CD4-positive, alpha-beta T cell treated with Interleukin-10 for 1 hour (primary cell): ENCODE measurements around the gene FASTKD1.
A peak's percentile ranks its signal among the peaks of the same experiment; 100 is the strongest.
"Not testable (repeated sequence)": the region's sequence is repeated elsewhere in the genome, so short reads cannot be mapped to it uniquely, and the experiment has no call there.

Experiments
- DNase-seq: peaks from one replicate; pipeline ENCODE4 v3.0.0-alpha.2; 2020

Gene FASTKD1

GRCh38 chr2:169569948-169570347 is 3.7 kb downstream of the FASTKD1 start:
- no peak for DNase-seq

- DNase-seq: no peak
Observed at GRCh38 chr2:169565686-169566085, 8.0 kb downstream of the FASTKD1 start.

- DNase-seq: no peak
Observed at GRCh38 chr2:169562519-169562918, 11.1 kb downstream of the FASTKD1 start.

- not testable (repeated sequence) for DNase-seq
Observed at GRCh38 chr2:169562084-169562483, 11.6 kb downstream of the FASTKD1 start.

- no peak for DNase-seq
Observed at GRCh38 chr2:169561364-169561763, 12.3 kb downstream of the FASTKD1 start.

- DNase-seq: no peak
Observed at GRCh38 chr2:169546756-169547155, 26.9 kb downstream of the FASTKD1 start.

GRCh38 chr2:169542433-169542832 is 31.2 kb downstream of the FASTKD1 start:
- no peak for DNase-seq

- no peak for DNase-seq
Observed at GRCh38 chr2:169540146-169540545, 33.5 kb downstream of the FASTKD1 start.

- not testable (repeated sequence) for DNase-seq
Observed at GRCh38 chr2:169539460-169539859, 34.2 kb downstream of the FASTKD1 start.

GRCh38 chr2:169528271-169528701 is 45.4 kb downstream of the FASTKD1 start:
- peak; percentile 76 for DNase-seq

GRCh38 chr2:169526451-169526850 is 47.2 kb downstream of the FASTKD1 start:
- no peak for DNase-seq

GRCh38 chr2:169525434-169525833 is 48.2 kb downstream of the FASTKD1 start:
- DNase-seq: no peak

- DNase-seq: no peak
Observed at GRCh38 chr2:169523681-169524080, 50.0 kb downstream of the FASTKD1 start.

GRCh38 chr2:169520896-169521295 is 52.8 kb downstream of the FASTKD1 start:
- no peak for DNase-seq

- not testable (repeated sequence) for DNase-seq
Observed at GRCh38 chr2:169516488-169516995, 57.1 kb downstream of the FASTKD1 start.

GRCh38 chr2:169514758-169515157 is 58.9 kb downstream of the FASTKD1 start:
- not testable (repeated sequence) for DNase-seq

GRCh38 chr2:169513926-169514325 is 59.7 kb downstream of the FASTKD1 start:
- DNase-seq: no peak

GRCh38 chr2:169513094-169513493 is 60.6 kb downstream of the FASTKD1 start:
- DNase-seq: no peak

GRCh38 chr2:169512525-169512924 is 61.1 kb downstream of the FASTKD1 start:
- DNase-seq: no peak

GRCh38 chr2:169511818-169512217 is 61.8 kb downstream of the FASTKD1 start:
- no peak for DNase-seq

GRCh38 chr2:169510496-169510895 is 63.2 kb downstream of the FASTKD1 start:
- no peak for DNase-seq

- DNase-seq: no peak
Observed at GRCh38 chr2:169509955-169510354, 63.7 kb downstream of the FASTKD1 start.

- no peak for DNase-seq
Observed at GRCh38 chr2:169509298-169509885, 64.3 kb downstream of the FASTKD1 start, which contains the start of gene KLHL41. Gene KLHL41, plus strand, starts transcription at chr2:169509702. Its CDS starts 77 bp downstream, at chr2:169509779.

GRCh38 chr2:169507698-169508097 is 66.0 kb downstream of the FASTKD1 start:
- no peak for DNase-seq

GRCh38 chr2:169504651-169505050 is 69.0 kb downstream of the FASTKD1 start:
- no peak for DNase-seq
